ENCODE results near the gene IGSF5. TPM values are rescaled to one million over a fixed set of nuclear protein-coding genes. Genes with fewer than 3 reads are reported as not detected.

The IGSF5 gene
- total and polyA plus RNA-seq, 4 donors, result 0.03 to 0.08 TPM; not detected in 2

DNA sequence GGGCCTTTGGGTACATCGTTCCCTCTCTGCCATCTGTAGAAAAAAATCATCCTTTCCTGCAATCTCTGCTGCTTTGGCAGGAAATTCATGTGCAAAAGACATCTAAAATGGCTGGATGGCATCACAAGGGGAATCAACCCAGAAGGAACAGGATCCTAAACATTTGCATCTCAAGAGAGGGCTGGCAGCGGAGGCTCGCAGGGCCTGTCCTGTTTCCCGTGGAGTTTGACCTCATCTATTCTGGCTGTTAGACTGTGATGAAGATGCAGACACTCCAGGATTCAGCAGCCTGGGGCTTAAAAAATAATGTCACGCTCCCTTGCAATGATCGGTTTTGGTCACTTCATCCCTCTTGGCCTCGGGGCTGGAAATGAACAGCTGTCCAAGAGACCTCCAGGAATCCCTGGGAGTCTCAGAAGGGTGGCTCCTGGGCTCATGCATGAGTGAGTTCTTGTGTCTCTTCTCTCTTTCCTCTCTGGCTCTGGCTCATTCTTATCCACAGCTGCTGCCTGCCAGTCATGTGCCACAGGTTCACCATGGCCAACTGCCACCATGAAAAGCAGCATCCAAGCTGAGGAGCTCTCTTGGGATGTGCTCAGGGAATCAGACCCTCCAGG lies 106.1 kb downstream of the IGSF5 start:
- H3K9me3 ChIP-seq (ENCODE audit: control insufficient read depth in 4 of 4, low read length in 3 of 4), result peaks cover 0 to 2% (median 0%) of the 10 kb centered on the region in 4 donors
- no peaks in the 10 kb centered on the region for H3K36me3 ChIP-seq (ENCODE audit: control insufficient read depth in 4 of 4, insufficient read depth in 3 of 4, low read depth in 1 of 4, low read length in 3 of 4)
- peaks cover 0 to 2% (median 0%) of the 10 kb centered on the region in 4 donors for H3K27me3 ChIP-seq (ENCODE audit: control insufficient read depth in 4 of 4, insufficient read depth in 4 of 4, low read length in 3 of 4)
- 81% methylated on average over 7 of the region's 7 CpGs for WGBS
- H3K27ac ChIP-seq (ENCODE audit: low read depth in 1 of 2, low read length in 2 of 2), result no peak overlapping the region
- TF ChIP-seq, protein P1, sequence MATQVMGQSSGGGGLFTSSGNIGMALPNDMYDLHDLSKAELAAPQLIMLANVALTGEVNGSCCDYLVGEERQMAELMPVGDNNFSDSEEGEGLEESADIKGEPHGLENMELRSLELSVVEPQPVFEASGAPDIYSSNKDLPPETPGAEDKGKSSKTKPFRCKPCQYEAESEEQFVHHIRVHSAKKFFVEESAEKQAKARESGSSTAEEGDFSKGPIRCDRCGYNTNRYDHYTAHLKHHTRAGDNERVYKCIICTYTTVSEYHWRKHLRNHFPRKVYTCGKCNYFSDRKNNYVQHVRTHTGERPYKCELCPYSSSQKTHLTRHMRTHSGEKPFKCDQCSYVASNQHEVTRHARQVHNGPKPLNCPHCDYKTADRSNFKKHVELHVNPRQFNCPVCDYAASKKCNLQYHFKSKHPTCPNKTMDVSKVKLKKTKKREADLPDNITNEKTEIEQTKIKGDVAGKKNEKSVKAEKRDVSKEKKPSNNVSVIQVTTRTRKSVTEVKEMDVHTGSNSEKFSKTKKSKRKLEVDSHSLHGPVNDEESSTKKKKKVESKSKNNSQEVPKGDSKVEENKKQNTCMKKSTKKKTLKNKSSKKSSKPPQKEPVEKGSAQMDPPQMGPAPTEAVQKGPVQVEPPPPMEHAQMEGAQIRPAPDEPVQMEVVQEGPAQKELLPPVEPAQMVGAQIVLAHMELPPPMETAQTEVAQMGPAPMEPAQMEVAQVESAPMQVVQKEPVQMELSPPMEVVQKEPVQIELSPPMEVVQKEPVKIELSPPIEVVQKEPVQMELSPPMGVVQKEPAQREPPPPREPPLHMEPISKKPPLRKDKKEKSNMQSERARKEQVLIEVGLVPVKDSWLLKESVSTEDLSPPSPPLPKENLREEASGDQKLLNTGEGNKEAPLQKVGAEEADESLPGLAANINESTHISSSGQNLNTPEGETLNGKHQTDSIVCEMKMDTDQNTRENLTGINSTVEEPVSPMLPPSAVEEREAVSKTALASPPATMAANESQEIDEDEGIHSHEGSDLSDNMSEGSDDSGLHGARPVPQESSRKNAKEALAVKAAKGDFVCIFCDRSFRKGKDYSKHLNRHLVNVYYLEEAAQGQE (IDR thresholded peaks at IDR 0.05), result no peak
- no peak for TF ChIP-seq RXRA (IDR thresholded peaks at IDR 0.05)
- TF ChIP-seq FOXA2 (IDR thresholded peaks at IDR 0.05), result no peak
- no peak overlapping the region for H3K4me3 ChIP-seq (ENCODE audit: low read depth in 1 of 3, low read length in 3 of 3)
- H3K4me1 ChIP-seq (ENCODE audit: control insufficient read depth in 4 of 4, insufficient read depth in 4 of 4, low read length in 3 of 4), result no peaks in the 10 kb centered on the region
- DNase-seq (ENCODE audit: low spot score), result no peak
- no peak overlapping the region for H3K9ac ChIP-seq (ENCODE audit: low read depth in 1 of 2, low read length in 2 of 2)

Other genes with a start within 250 kb of the IGSF5 start
- gene B3GALT5, start 132.2 kb upstream of the IGSF5 start, total RNA-seq, result under 1 TPM; 0.05 to 0.33 TPM
- gene B3GALT5, start 132.2 kb upstream of the IGSF5 start, polyA plus RNA-seq, result under 1 TPM; 0.07 to 0.14 TPM
- gene PCP4, start 122.3 kb downstream of the IGSF5 start, total RNA-seq, result not detected
- under 1 TPM in 1 of 2 donors, not detected in 1; 0.20 TPM for gene PCP4, start 122.3 kb downstream of the IGSF5 start, polyA plus RNA-seq